Measurements from ENCODE around the gene G3BP1. TPM values are rescaled to one million over a fixed set of nuclear protein-coding genes. Genes with fewer than 3 reads are reported as not detected.

The G3BP1 gene
- total RNA-seq, 1 experiment from 2014 or later: 290 TPM

DNA sequence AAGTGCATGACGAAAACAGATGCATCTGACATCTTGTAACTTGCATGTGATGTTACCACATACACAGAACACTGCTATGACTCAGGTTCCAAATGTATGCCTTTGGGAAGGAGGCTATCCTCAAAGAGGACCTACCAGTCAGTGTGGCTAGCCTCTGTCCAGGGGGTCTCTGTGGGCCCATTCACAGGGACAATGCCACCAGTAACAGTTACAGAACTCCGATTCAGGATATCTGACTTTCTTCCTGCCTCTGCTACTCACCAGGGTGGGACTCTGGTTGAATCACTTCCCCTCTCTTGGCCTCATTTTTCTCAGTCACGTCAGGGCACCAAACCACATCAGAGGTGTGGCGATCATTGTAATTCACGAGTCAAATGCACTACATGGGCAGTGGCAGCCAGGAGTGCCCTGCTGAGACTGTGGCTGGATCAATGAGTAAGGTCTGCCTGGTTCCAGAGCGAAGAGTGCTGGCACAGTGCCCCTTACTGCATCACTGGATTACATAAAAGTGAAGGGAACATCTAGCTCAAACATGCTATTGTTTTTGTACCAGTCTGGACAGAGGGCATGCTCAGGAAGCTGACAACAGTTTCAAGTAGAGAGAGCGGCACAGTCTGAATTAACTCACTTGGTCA is 26.6 kb upstream of the G3BP1 start:
- no TSS peak for BruUV-seq (replicated peaks)
- in situ Hi-C loops (cut with HindIII; ENCODE audit: low pct_unique_long_range_greater_than_20kb, low sequenced_read_pairs) (no loop called here), intact Hi-C loops (cut with micrococcal nuclease; ENCODE audit: unreplicated experiment) (no loop called here)
- Histone ChIP-seq H3K4me3 (ENCODE audit: low read depth in 2 of 2, low read length in 2 of 2) (no peak overlapping the region), H3K36me3 (ENCODE audit: control insufficient read depth, insufficient read depth, low read length) (peaks cover 2% of the 10 kb centered on the region; the same call in 1 of the 2 replicates), H3K9me3 (ENCODE audit: control insufficient read depth, insufficient read depth, low read depth, low read length) (no peaks in the 10 kb centered on the region), H3K4me1 (ENCODE audit: control insufficient read depth, insufficient read depth, low read length) (peaks cover 42% of the 10 kb centered on the region), H3K27me3 (ENCODE audit: control insufficient read depth, insufficient read depth, low read length) (no peaks in the 10 kb centered on the region), H3K27ac (ENCODE audit: low read length) (no peak overlapping the region)
- no peak for TF ChIP-seq POLR2AphosphoS5 (IDR thresholded peaks at IDR 0.05; ENCODE audit: low read depth, low read length)
- ChIA-PET CTCF (no interaction called here), POLR2A (no interaction called here)
- ATAC-seq: no peak
- no peak for DNase-seq (ENCODE audit: low read depth, low spot score)

DNA sequence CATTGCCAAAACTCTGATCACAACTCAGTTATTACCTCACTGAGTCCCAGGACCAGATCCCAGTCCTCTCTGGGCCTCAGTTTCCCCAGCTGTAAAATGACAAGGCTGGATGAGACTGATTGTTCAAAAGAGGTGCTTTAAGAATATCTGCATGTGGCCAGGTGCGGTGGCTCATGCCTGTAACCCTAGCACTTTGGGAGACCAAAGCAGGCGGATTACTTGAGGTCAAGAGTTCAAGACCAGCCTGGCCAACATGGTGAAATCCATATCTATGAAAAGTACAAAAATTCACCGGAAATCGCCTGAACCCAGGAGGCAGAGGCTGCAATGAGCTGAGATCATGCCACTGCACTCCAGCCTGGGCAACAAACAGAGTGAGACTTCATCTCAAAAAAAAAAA is 21.6 kb upstream of the G3BP1 start:
- peaks cover 5% of the 10 kb centered on the region for H3K36me3 ChIP-seq (ENCODE audit: control insufficient read depth, insufficient read depth, low read length)
- CTCF ChIA-PET: no interaction called here
- intact Hi-C loops (cut with micrococcal nuclease; ENCODE audit: unreplicated experiment): no loop called here

DNA sequence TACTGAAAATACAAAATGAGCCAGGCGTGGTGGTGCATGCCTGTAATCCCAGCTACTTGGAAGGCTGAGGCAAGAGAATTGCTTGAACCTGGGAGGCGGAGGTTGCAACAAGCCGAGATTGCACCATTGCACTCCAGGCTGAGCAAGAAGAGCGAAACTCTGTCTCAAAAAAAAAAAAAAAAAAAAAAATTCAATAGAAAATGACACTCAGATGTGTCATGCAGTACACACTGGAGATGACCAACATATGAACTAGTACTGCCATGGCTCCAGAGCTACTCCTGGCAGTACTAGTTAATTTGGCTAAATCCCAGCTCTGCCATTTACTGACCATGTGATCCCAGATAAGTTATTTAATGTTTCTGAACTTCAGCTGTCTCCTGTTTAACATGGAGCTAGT is 20.7 kb upstream of the G3BP1 start:
- intact Hi-C loops (cut with micrococcal nuclease; ENCODE audit: unreplicated experiment) (no loop called here), in situ Hi-C loops (cut with HindIII; ENCODE audit: low pct_unique_long_range_greater_than_20kb, low sequenced_read_pairs) (no loop called here)
- ChIA-PET CTCF (no interaction called here), POLR2A (interaction anchor here (0.7 kb wide), 1 partner anchor 50 kb away, joined by 12 read pairs; no protein-coding TSS in a partner anchor)
- peaks cover 12% of the 10 kb centered on the region for H3K4me1 ChIP-seq (ENCODE audit: control insufficient read depth, insufficient read depth, low read length)
- no peak overlapping the region for H3K4me3 ChIP-seq (ENCODE audit: low read depth in 2 of 2, low read length in 2 of 2)
- DNase-seq (ENCODE audit: low read depth, low spot score) (no peak), ATAC-seq (no peak)
- H3K27me3 ChIP-seq (ENCODE audit: control insufficient read depth, insufficient read depth, low read length): no peaks in the 10 kb centered on the region
- H3K36me3 ChIP-seq (ENCODE audit: control insufficient read depth, insufficient read depth, low read length): peaks cover 5% of the 10 kb centered on the region
- no peak overlapping the region for H3K27ac ChIP-seq (ENCODE audit: low read length)
- no peaks in the 10 kb centered on the region for H3K9me3 ChIP-seq (ENCODE audit: control insufficient read depth, insufficient read depth, low read depth, low read length)
- BruUV-seq (replicated peaks): no TSS peak
- TF ChIP-seq, protein P1, sequence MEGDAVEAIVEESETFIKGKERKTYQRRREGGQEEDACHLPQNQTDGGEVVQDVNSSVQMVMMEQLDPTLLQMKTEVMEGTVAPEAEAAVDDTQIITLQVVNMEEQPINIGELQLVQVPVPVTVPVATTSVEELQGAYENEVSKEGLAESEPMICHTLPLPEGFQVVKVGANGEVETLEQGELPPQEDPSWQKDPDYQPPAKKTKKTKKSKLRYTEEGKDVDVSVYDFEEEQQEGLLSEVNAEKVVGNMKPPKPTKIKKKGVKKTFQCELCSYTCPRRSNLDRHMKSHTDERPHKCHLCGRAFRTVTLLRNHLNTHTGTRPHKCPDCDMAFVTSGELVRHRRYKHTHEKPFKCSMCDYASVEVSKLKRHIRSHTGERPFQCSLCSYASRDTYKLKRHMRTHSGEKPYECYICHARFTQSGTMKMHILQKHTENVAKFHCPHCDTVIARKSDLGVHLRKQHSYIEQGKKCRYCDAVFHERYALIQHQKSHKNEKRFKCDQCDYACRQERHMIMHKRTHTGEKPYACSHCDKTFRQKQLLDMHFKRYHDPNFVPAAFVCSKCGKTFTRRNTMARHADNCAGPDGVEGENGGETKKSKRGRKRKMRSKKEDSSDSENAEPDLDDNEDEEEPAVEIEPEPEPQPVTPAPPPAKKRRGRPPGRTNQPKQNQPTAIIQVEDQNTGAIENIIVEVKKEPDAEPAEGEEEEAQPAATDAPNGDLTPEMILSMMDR (IDR thresholded peaks at IDR 0.05): no peak
- TF ChIP-seq REST (IDR thresholded peaks at IDR 0.05; ENCODE audit: insufficient read depth in 1 of 2, low read depth in 2 of 2, low read length in 1 of 2) (no peak), TCF7L2 (IDR thresholded peaks at IDR 0.05; ENCODE audit: low read depth, low read length) (no peak), SIN3A (IDR thresholded peaks at IDR 0.05; ENCODE audit: borderline replicate concordance, insufficient read depth, low read depth, low read length) (no peak), POLR2AphosphoS5 (IDR thresholded peaks at IDR 0.05; ENCODE audit: low read depth, low read length) (no peak)

More for the DNA sequence above, 21.6 kb upstream of the G3BP1 start:
- no peak for TF ChIP-seq REST (IDR thresholded peaks at IDR 0.05; ENCODE audit: insufficient read depth in 1 of 2, low read depth in 2 of 2, low read length in 1 of 2)
- no peak for TF ChIP-seq SIN3A (IDR thresholded peaks at IDR 0.05; ENCODE audit: borderline replicate concordance, insufficient read depth, low read depth, low read length)
- no peaks in the 10 kb centered on the region for H3K27me3 ChIP-seq (ENCODE audit: control insufficient read depth, insufficient read depth, low read length)
- in situ Hi-C loops (cut with HindIII; ENCODE audit: low pct_unique_long_range_greater_than_20kb, low sequenced_read_pairs): no loop called here
- ATAC-seq: no peak
- DNase-seq (ENCODE audit: low read depth, low spot score): no peak
- POLR2A ChIA-PET: interaction anchor here (0.6 kb wide), 4 partner anchors 42 to 1203 kb away, joined by 3 to 5 read pairs (median 4); no protein-coding TSS in a partner anchor
- no TSS peak for BruUV-seq (replicated peaks)
- peak overlapping the region; percentile 46; the same call in 1 of the 2 replicates for H3K27ac ChIP-seq (ENCODE audit: low read length)
- no peak overlapping the region for H3K4me3 ChIP-seq (ENCODE audit: low read depth in 2 of 2, low read length in 2 of 2)
- H3K9me3 ChIP-seq (ENCODE audit: control insufficient read depth, insufficient read depth, low read depth, low read length): no peaks in the 10 kb centered on the region
- peaks cover 12% of the 10 kb centered on the region for H3K4me1 ChIP-seq (ENCODE audit: control insufficient read depth, insufficient read depth, low read length)

Measured in Panc1 (cell line).